T-helper 17 cell (primary cell): ENCODE measurements around the gene PGM1. TPM values are rescaled to one million over a fixed set of nuclear protein-coding genes. Genes with fewer than 3 reads are reported as not detected.

Source experiments
- ATAC-seq: fragments of 150-1000 bp; cut with Tn5 transposase; 2 replicates; pipeline ENCODE4 v1.10.0; 2021; ENCODE audit warnings: mild to moderate bottlenecking, moderate library complexity
- DNase-seq, 3 donors: peaks; one replicate each; pipeline versions ENCODE4 v3.0.0 to v3.0.0-alpha.2; 2020 to 2021
- H3K9me3 ChIP-seq: one replicate; pipeline ENCODE4 v1.7.0; 2013; ENCODE audit warnings: low read length, mild to moderate bottlenecking; ENCODE audit not compliant: control insufficient read depth, poor library complexity, severe bottlenecking
- H3K27ac Mint-ChIP-seq: one replicate; pipeline ENCODE4 v1.8.0; 2022; ENCODE audit warnings: mild to moderate bottlenecking, moderate library complexity, mixed read lengths
- H3K27me3 Mint-ChIP-seq: one replicate; pipeline ENCODE4 v1.8.0; 2022; ENCODE audit warnings: mixed read lengths
- H3K36me3 Mint-ChIP-seq: one replicate; pipeline ENCODE4 v1.8.0; 2022; ENCODE audit warnings: low read depth, mixed read lengths
- H3K4me1 Mint-ChIP-seq: one replicate; pipeline ENCODE4 v1.8.0; 2022; ENCODE audit warnings: mild to moderate bottlenecking, mixed read lengths
- H3K4me3 Mint-ChIP-seq: one replicate; pipeline ENCODE4 v1.8.0; 2022; ENCODE audit warnings: mild to moderate bottlenecking, moderate library complexity, mixed read lengths
- total RNA-seq, 4 donors: library from RNA in 2 of 4; stranded (reverse) in 2 of 4; gene quantifications; one replicate each; pipeline ENCODE4 v1.2.3 and lab custom pipeline; 2022 to 2026

PGM1 gene
- total RNA-seq, 2 donors from 2014 or later: 11.7 to 14.2 TPM

DNA sequence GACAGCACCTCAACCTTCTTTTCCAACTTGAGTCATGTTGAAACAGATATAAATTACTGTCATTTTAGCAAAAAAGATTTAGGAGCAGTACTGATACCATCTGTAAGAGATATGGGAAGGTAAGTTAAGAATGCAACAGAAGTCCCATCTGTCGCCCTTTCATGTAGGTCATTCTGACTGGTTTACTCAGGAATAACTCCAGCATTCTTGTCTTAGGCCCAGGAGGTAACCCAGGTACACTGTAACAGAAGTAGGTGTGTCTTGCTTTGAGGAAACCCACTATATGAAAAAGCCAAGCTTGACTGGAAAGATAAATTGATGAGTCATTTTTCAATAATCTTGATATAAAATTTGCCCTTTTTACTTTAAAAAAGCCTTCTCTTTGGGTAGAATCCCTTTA is 35.4 kb downstream of the PGM1 start:
- no peak for ATAC-seq
- Mint-ChIP-seq H3K4me3 (no peak overlapping the region), H3K36me3 (peaks cover 3% of the 10 kb centered on the region)

DNA sequence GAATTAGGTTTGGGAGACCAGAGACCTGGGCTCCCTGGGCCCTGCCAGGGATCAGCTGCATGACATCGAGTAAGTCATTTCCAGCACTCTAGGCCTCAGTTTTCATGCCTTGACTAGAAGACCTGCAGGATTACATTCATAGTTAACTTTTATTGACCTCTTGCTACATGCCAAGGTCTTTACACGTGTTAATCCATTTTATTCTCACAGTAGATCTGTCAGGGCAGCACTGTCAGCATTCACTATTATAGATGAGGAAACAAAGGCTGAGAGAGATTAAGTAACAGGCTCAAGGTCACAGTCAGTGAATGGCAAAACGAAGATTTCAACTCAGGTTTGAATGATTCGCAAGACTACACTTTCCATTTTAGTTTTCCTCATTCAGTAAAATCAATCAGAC is 37.0 kb downstream of the PGM1 start:
- no peaks in the 10 kb centered on the region for H3K27me3 Mint-ChIP-seq
- peaks cover 7% of the 10 kb centered on the region for H3K36me3 Mint-ChIP-seq
- no peak overlapping the region for H3K27ac Mint-ChIP-seq
- ATAC-seq (no peak), DNase-seq (no peak)
- no peak overlapping the region for H3K4me3 Mint-ChIP-seq
- no peaks in the 10 kb centered on the region for H3K9me3 ChIP-seq
- H3K4me1 Mint-ChIP-seq: peaks cover 18% of the 10 kb centered on the region

More for the DNA sequence above, 35.4 kb downstream of the PGM1 start:
- peaks cover 17% of the 10 kb centered on the region for H3K4me1 Mint-ChIP-seq
- no peak for DNase-seq
- no peaks in the 10 kb centered on the region for H3K9me3 ChIP-seq
- no peaks in the 10 kb centered on the region for H3K27me3 Mint-ChIP-seq
- no peak overlapping the region for H3K27ac Mint-ChIP-seq

DNA sequence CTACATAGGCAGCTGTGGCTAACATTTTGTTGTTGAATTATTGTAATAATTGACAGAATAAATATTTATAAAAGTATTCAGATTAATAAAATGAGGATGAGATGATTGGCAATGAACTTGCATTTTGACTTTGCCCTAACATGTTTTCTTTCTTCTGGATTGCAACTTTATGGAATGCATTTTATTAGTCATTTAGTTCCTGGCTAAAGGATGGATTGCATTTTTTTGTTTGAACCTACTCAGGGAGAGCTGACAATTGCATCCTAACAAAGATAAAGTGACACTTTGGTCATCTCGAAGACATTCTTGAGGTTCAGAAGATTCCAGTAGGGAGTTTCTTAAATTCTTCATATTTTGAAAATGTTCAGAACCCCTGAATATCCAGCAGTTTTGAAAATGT is 37.5 kb downstream of the PGM1 start:
- no peaks in the 10 kb centered on the region for H3K9me3 ChIP-seq
- Mint-ChIP-seq H3K36me3 (peaks cover 7% of the 10 kb centered on the region), H3K27ac (no peak overlapping the region), H3K4me1 (peaks cover 18% of the 10 kb centered on the region), H3K4me3 (no peak overlapping the region), H3K27me3 (no peaks in the 10 kb centered on the region)
- DNase-seq (no peak), ATAC-seq (no peak)

DNA sequence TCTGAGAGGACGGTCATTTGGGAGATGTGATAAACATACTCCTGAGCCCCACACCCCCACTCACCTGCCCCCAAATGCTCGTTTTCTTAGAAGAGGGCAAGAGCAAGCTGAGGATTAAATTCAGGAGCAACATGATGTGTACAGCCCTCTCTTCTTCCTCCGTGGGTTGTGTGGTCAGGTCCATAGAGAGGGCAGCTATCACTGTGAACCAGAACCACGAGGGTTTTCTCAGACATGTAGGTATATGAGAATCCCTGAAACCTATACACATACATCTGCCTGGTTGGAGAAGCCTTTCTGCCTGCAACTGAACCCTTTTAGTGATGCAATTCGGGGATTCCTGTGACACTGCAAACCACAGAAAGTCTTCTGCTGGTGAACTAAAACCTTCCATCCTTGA is 38.9 kb downstream of the PGM1 start:
- no peak for ATAC-seq
- H3K9me3 ChIP-seq: no peaks in the 10 kb centered on the region
- DNase-seq: no peak
- Mint-ChIP-seq H3K4me1 (peaks cover 11% of the 10 kb centered on the region), H3K4me3 (no peak overlapping the region), H3K27me3 (no peaks in the 10 kb centered on the region), H3K36me3 (peaks cover 11% of the 10 kb centered on the region), H3K27ac (no peak overlapping the region)

DNA sequence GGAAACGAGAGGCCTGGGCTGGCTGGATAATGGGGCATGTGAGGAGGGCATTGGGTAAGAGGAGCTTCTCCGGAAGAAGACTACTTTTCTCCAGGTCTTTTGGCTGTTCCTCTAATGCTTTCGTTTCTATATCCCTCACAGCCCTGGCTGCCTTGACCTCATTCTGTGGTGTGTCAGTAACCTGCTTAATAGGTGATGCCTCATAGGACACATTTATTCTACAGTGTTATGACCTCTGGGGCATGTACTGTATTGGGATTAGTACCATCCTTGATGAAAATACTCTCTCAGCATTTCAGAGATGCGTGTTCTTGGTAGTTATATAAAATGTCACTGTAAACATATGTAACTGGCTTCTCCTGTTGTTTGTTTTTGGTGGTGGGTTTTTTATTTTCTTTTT is 40.1 kb downstream of the PGM1 start:
- DNase-seq: no peak
- no peaks in the 10 kb centered on the region for H3K9me3 ChIP-seq
- no peak for ATAC-seq
- Mint-ChIP-seq H3K27ac (no peak overlapping the region), H3K4me1 (peaks cover 2% of the 10 kb centered on the region), H3K27me3 (no peaks in the 10 kb centered on the region), H3K36me3 (peaks cover 12% of the 10 kb centered on the region), H3K4me3 (no peak overlapping the region)

DNA sequence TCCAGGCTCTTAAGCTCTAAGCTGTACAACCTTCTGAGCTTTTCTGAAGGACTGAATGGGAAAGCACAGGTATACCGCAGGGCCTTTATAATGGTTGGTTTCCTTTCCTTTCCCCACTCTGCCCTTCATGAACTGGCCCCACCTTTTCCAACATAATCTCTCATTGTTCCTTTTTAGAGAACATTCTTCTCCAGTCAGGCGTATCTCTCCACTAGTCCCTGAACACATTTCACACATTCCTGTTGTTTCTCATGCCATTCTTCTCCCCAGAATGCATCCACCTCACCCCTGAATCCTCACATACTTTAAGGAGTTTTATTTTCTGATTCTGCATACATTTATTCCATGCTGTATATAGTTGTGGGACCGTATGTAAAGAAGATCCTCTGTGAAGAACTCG is 41.3 kb downstream of the PGM1 start:
- H3K27me3 Mint-ChIP-seq: no peaks in the 10 kb centered on the region
- DNase-seq (no peak), ATAC-seq (no peak)
- peaks cover 17% of the 10 kb centered on the region for H3K36me3 Mint-ChIP-seq
- H3K4me1 Mint-ChIP-seq: peaks cover 2% of the 10 kb centered on the region
- H3K9me3 ChIP-seq: no peaks in the 10 kb centered on the region
- H3K4me3 Mint-ChIP-seq: no peak overlapping the region
- no peak overlapping the region for H3K27ac Mint-ChIP-seq

DNA sequence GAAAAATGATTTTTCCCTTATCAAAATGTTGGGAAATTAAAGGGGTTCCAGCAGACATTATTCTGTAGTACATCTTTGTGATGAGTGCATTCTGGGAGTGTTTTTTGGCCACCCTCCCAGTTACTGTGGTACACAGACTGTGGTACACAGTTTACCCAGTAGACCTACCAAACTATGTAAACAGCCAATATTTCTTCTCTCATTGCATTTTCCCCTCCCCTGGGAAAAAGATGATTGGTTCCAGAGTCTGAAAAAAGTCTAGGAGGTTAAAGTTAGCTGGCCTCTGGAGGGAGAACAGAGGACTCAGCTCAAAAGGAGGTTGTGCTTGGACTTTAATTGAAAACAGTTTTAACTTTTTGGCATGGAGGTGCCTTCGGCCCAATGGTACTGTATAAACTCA is 42.5 kb downstream of the PGM1 start:
- Mint-ChIP-seq H3K27ac (no peak overlapping the region), H3K4me3 (no peak overlapping the region), H3K4me1 (peaks cover 4% of the 10 kb centered on the region), H3K27me3 (no peaks in the 10 kb centered on the region), H3K36me3 (peaks cover 23% of the 10 kb centered on the region)
- no peak for DNase-seq
- no peaks in the 10 kb centered on the region for H3K9me3 ChIP-seq
- no peak for ATAC-seq

DNA sequence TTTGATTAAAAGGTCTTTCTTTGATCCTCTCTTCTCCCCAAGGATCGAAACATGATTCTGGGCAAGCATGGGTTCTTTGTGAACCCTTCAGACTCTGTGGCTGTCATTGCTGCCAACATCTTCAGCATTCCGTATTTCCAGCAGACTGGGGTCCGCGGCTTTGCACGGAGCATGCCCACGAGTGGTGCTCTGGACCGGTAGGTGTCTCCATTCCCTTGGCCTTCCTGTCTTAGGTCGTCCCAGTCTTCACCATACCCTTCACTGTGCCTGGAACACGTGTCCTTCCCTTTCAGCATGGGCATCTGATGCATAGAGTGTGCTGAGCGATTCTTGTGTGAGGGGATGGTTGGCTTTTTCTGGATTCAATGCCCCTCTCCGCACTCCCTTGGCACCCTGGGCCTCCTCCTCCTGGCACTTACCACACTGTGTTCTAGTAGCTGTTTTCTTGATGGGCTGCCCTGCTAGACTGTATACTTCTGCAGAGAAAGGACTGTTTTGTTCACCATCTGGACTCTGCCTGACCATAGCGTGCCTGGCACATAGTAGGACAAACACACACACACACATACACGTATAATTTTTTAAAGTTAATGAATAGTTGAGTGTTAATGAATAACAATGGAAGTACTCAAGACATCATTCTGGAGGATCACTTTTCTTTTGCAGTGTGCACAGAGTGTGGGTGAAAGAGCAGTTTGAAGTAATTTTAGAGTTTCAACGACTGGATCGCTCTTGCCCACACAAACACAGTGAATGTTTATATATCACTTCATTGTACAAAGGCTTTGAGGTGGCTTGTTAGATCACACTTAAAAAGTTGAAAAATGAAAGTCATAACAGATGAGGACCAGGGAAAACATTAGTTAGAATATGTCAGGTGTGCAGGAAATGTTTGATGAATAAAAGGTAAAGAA is 43.2 kb downstream of the PGM1 start:
- Mint-ChIP-seq H3K27ac (no peak overlapping the region), H3K27me3 (no peaks in the 10 kb centered on the region), H3K4me1 (peaks cover 4% of the 10 kb centered on the region), H3K36me3 (peaks cover 23% of the 10 kb centered on the region), H3K4me3 (no peak overlapping the region)
- no peaks in the 10 kb centered on the region for H3K9me3 ChIP-seq
- ATAC-seq (no peak), DNase-seq (no peak)

DNA sequence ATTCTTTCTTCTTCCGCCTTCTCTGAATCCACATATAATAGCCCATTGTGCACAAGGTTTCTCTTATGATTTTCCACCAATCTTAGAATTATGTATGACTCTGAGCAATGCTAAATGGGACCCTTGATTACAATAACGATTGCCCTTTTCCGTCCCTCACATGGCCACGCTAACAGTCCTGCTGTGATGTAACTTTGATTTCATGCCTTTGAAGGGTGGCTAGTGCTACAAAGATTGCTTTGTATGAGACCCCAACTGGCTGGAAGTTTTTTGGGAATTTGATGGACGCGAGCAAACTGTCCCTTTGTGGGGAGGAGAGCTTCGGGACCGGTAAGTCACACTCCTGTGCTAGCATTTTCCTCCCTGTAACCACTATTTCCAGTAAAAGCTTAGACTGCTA is 45.3 kb downstream of the PGM1 start:
- no peaks in the 10 kb centered on the region for H3K27me3 Mint-ChIP-seq
- H3K36me3 Mint-ChIP-seq: peaks cover 23% of the 10 kb centered on the region
- H3K27ac Mint-ChIP-seq: peak overlapping the region; percentile 54
- no peak overlapping the region for H3K4me3 Mint-ChIP-seq
- no peak for DNase-seq
- H3K4me1 Mint-ChIP-seq: peaks cover 4% of the 10 kb centered on the region
- H3K9me3 ChIP-seq: no peaks in the 10 kb centered on the region
- ATAC-seq: no peak

DNA sequence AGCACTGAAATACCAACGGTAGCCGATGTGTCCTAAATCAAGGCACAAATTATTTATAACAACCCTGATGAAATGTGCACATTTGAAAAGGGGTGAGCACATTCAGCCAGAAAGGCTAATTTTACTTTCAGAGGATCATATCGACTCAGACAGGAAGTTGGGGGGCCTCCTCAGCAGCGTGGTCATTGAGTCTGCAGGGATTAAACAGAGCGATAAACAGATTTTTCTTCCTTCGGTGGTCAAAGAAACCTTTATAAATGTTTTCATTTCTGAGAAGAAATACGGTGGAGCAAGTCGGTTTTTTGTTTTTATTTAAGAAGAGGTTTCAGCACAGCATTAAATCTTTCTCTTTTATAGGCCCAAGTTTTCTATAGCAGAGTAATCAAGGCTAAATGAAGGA is 45.7 kb downstream of the PGM1 start:
- peak overlapping the region; percentile 54 for H3K27ac Mint-ChIP-seq
- H3K36me3 Mint-ChIP-seq: peaks cover 23% of the 10 kb centered on the region

DNA sequence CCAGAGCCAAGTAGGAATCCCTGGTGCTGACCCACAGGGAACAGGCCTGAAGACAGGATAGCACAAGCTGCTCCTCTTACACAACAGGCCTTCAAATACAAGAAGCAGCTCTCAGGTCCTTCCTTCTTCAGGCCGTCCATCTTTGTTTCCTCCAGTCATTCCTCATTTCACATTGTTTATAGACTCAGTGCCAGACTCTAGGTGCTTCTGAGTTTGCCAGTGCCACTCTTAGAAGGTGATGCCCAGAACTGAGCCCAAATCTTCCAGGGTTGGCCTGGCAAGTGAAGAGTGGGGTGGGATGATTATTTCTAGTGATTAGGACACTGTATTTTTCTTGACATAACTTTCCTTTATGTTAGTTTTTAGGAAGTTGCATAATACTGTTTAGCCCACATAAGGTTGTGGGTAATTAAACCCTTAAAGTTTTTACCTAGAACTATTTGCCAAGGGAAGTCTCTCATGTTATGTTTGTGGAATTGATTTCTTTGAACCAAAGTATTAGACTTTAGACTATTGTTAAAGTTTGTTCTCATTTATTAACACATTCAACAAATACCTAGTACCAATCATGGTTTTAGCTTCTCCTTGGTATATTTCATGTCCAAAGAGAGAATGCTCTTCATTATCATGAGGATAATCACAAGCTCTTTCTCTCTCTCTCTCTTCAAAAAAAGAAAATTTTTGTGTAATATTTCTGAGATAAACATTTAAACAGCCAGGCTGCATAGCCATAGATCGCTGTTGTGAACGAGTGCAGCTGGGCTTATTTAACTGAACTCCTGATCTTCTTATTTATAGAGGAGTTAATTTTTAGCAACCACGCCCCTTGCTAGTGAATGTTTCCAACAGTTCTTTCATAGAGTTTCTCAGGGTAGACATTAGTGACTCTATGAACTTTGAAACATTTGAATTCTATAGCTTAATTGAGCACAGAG is 47.7 kb downstream of the PGM1 start:
- Mint-ChIP-seq H3K27ac (no peak overlapping the region), H3K4me3 (no peak overlapping the region), H3K36me3 (peaks cover 18% of the 10 kb centered on the region), H3K4me1 (peaks cover 5% of the 10 kb centered on the region), H3K27me3 (no peaks in the 10 kb centered on the region)
- no peak for ATAC-seq
- no peak for DNase-seq
- no peaks in the 10 kb centered on the region for H3K9me3 ChIP-seq

More for the DNA sequence above, 45.7 kb downstream of the PGM1 start:
- H3K27me3 Mint-ChIP-seq: no peaks in the 10 kb centered on the region
- H3K9me3 ChIP-seq: no peaks in the 10 kb centered on the region
- ATAC-seq (no peak), DNase-seq (no peak)
- H3K4me3 Mint-ChIP-seq: no peak overlapping the region
- H3K4me1 Mint-ChIP-seq: peaks cover 4% of the 10 kb centered on the region

DNA sequence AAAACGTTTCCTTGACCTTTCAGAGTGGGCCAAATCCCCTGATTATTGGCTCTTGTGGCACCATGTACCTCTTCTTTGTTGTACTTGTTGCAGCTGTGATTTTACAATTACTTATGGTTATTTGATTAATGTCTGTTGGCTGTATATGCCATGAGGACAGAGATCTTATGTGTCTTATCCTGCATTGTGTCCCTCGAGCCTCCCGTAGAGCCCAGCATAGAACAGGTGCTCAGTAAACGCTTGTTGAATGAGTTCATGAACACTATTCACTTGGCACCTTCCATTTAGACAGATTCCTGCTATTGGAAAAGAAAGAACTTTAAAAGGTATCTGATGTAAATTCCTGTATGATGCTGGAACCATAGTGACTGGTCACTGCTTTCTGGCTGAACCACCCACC is 48.4 kb downstream of the PGM1 start:
- ATAC-seq: no peak
- H3K27me3 Mint-ChIP-seq: no peaks in the 10 kb centered on the region
- H3K4me1 Mint-ChIP-seq: peaks cover 5% of the 10 kb centered on the region
- H3K4me3 Mint-ChIP-seq: no peak overlapping the region
- H3K9me3 ChIP-seq: no peaks in the 10 kb centered on the region
- H3K36me3 Mint-ChIP-seq: peaks cover 16% of the 10 kb centered on the region
- no peak for DNase-seq
- H3K27ac Mint-ChIP-seq: no peak overlapping the region

DNA sequence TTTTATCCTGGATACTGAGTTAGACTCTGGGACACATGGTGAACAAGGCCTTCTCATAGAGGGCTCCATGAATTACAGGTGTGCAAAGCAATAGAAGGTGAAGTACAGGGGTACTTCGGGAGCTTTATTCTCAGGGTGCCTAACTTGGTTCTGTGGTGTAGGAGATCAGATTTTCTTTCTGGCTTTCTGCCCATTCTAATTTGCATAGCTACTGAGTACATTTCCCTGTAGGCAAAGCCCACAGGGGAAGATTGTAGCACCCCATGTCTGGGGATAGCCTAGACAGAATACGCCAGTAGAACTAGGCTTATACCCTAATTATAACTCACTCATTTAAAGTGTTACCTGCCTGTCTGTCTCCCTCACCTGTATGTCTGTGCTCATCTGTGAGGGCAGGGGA is 49.7 kb downstream of the PGM1 start:
- Mint-ChIP-seq H3K4me3 (no peak overlapping the region), H3K27ac (no peak overlapping the region), H3K4me1 (peaks cover 5% of the 10 kb centered on the region), H3K36me3 (peaks cover 12% of the 10 kb centered on the region), H3K27me3 (no peaks in the 10 kb centered on the region)
- DNase-seq (no peak), ATAC-seq (no peak)
- H3K9me3 ChIP-seq: no peaks in the 10 kb centered on the region
